Neural cell (in vitro differentiated cells): ENCODE data around the gene EMILIN2. TPM values are rescaled to one million over a fixed set of nuclear protein-coding genes. Genes with fewer than 3 reads are reported as not detected.

Experiments used
- H2AFZ ChIP-seq: fragments of 200-600, 300-800 bp; sonication (generic), shearing (Covaris generic); 2 replicates; pipeline ENCODE4 v1.6.0; 2014; ENCODE audit warnings: low read depth, mild to moderate bottlenecking, antibody characterized with exemption, low read length, moderate library complexity
- H3F3A ChIP-seq: fragments of 200-600 bp; shearing (Covaris generic); 2 replicates; pipeline ENCODE4 v1.6.1; 2016; ENCODE audit warnings: mild to moderate bottlenecking, moderate library complexity, mixed read lengths, antibody characterized with exemption, low read length; ENCODE audit not compliant: insufficient read depth, poor library complexity, severe bottlenecking
- H3K27ac ChIP-seq: fragments of 200-600, 300-800 bp; sonication (generic), shearing (Covaris generic); 2 replicates; pipeline ENCODE4 v1.5.1; 2014; ENCODE audit warnings: mild to moderate bottlenecking, low read length, moderate library complexity
- H3K27me3 ChIP-seq: fragments of 300-800, 200-600 bp; sonication (generic), shearing (Covaris generic); 2 replicates; pipeline ENCODE4 v1.6.0; 2014; ENCODE audit warnings: mild to moderate bottlenecking, low read depth, low read length, moderate library complexity; ENCODE audit not compliant: insufficient read depth
- H3K36me3 ChIP-seq: fragments of 300-800, 200-600 bp; sonication (generic), shearing (Covaris generic); 2 replicates; pipeline ENCODE4 v1.5.1; 2014; ENCODE audit warnings: mild to moderate bottlenecking, antibody characterized with exemption, low read length, moderate library complexity; ENCODE audit not compliant: insufficient read depth
- H3K4me2 ChIP-seq: fragments of 300-800, 200-600 bp; sonication (generic), shearing (Covaris generic); 2 replicates; pipeline ENCODE4 v1.6.0; 2014; ENCODE audit warnings: mild to moderate bottlenecking, low read length
- H3K4me3 ChIP-seq: fragments of 300-800, 200-600 bp; sonication (generic), shearing (Covaris generic); 2 replicates; pipeline ENCODE4 v1.5.1; 2014; ENCODE audit warnings: mild to moderate bottlenecking, low read length, moderate library complexity
- H3K79me2 ChIP-seq: fragments of 200-600 bp; shearing (Covaris generic); replicated peaks from 2 replicates; pipeline ENCODE4 v1.6.0; 2014; ENCODE audit warnings: mild to moderate bottlenecking, low read length, moderate library complexity; ENCODE audit not compliant: insufficient read depth
- H3K9ac ChIP-seq: fragments of 300-800, 200-600 bp; sonication (generic), shearing (Covaris generic); 2 replicates; pipeline ENCODE4 v1.6.1; 2016; ENCODE audit warnings: mild to moderate bottlenecking, low read length, mixed read lengths
- H3K9me2 ChIP-seq: fragments of 200-600 bp; shearing (Covaris generic); 2 replicates; pipeline ENCODE4 v1.6.1; 2016; ENCODE audit warnings: mild to moderate bottlenecking, low read length, mixed read lengths; ENCODE audit not compliant: insufficient read depth
- H3K9me3 ChIP-seq: fragments of 200-600, 300-800 bp; sonication (generic), shearing (Covaris generic); 2 replicates; pipeline ENCODE4 v1.6.1; 2016; ENCODE audit warnings: mild to moderate bottlenecking, mixed run types, low read length, moderate library complexity, mixed read lengths
- H4K20me1 ChIP-seq: fragments of 200-600 bp; shearing (Covaris generic); 2 replicates; pipeline ENCODE4 v1.6.1; 2016; ENCODE audit warnings: mild to moderate bottlenecking, mixed run types; ENCODE audit not compliant: insufficient read depth
- CTCF ChIP-seq: fragments of 450-650 bp; IDR thresholded peaks from 2 replicates; pipeline ENCODE4 v1.5.1; 2014; ENCODE audit warnings: antibody characterized with exemption, mild to moderate bottlenecking, moderate library complexity; ENCODE audit not compliant: poor library complexity, severe bottlenecking
- EP300 ChIP-seq: fragments of 450-650 bp; conservative IDR thresholded peaks from 2 replicates; pipeline ENCODE4 v1.6.1; 2014; ENCODE audit warnings: antibody characterized with exemption, mild to moderate bottlenecking, moderate library complexity; ENCODE audit not compliant: poor library complexity, severe bottlenecking
- EZH2 ChIP-seq: fragments of 200-600, 300-800 bp; shearing (Covaris generic), sonication (generic); IDR thresholded peaks from 2 replicates; pipeline ENCODE4 v1.6.1; 2014; ENCODE audit warnings: antibody characterized with exemption, low read length, borderline replicate concordance, mild to moderate bottlenecking; ENCODE audit not compliant: insufficient read depth, poor library complexity, severe bottlenecking
- MXI1 ChIP-seq: fragments of 450-650 bp; conservative IDR thresholded peaks from 2 replicates; pipeline ENCODE4 v1.6.1; 2014; ENCODE audit warnings: antibody characterized with exemption, mild to moderate bottlenecking; ENCODE audit not compliant: poor library complexity, severe bottlenecking
- POLR2AphosphoS5 ChIP-seq: IDR thresholded peaks from 2 replicates; pipeline ENCODE4 v1.6.1; 2012
- RAD21 ChIP-seq: fragments of 450-650 bp; conservative IDR thresholded peaks from 2 replicates; pipeline ENCODE4 v1.6.1; 2014; ENCODE audit warnings: antibody characterized with exemption, mild to moderate bottlenecking, moderate library complexity
- REST ChIP-seq: IDR thresholded peaks from 2 replicates; pipeline ENCODE4 v1.6.1; 2012; ENCODE audit warnings: borderline replicate concordance
- SMC3 ChIP-seq: fragments of 450-650 bp; conservative IDR thresholded peaks from 2 replicates; pipeline ENCODE4 v1.6.1; 2014; ENCODE audit warnings: antibody characterized with exemption, mild to moderate bottlenecking, moderate library complexity; ENCODE audit not compliant: poor library complexity
- TAF1 ChIP-seq: IDR thresholded peaks from 2 replicates; pipeline ENCODE4 v1.6.1; 2012; ENCODE audit warnings: low read depth
- polyA plus RNA-seq: library from polyadenylated mRNA; depleted of rRNA; stranded (reverse); fragments of >200 nt; gene quantifications from 2 replicates; pipeline ENCODE4 v1.2.3, GENCODE V29; 2014

Gene EMILIN2
- polyA plus RNA-seq, 1 donor from 2014 or later = not detected

- Histone ChIP-seq H3K36me3 (no peaks in the 10 kb centered on the region), H3K27ac (no peak overlapping the region), H3K4me2 (no peak overlapping the region), H3K27me3 (no peaks in the 10 kb centered on the region), H3K9ac (no peak overlapping the region), H2AFZ (no peak overlapping the region), H3F3A (no peaks in the 10 kb centered on the region), H3K79me2 (no peaks in the 10 kb centered on the region), H3K4me3 (no peak overlapping the region), H3K9me2 (no peaks in the 10 kb centered on the region), H3K9me3 (no peaks in the 10 kb centered on the region), H4K20me1 (no peaks in the 10 kb centered on the region)
- no peak for TF ChIP-seq REST
- no peak for TF ChIP-seq TAF1
- no peak for TF ChIP-seq EZH2
- TF ChIP-seq POLR2AphosphoS5 = no peak
- no peak for TF ChIP-seq EP300
- no peak for TF ChIP-seq SMC3
- no peak for TF ChIP-seq MXI1
- no peak for TF ChIP-seq RAD21
- no peak for TF ChIP-seq CTCF
These were observed 50.2 kb downstream of the EMILIN2 start for GRCh38 chr18:2896990-2897389.

GRCh38 chr18:2897448-2898185 lies 50.8 kb downstream of the EMILIN2 start:
- no peak overlapping the region for H3K4me3 ChIP-seq
- no peaks in the 10 kb centered on the region for H3K36me3 ChIP-seq
- no peak overlapping the region for H3K9ac ChIP-seq
- H3K9me2 ChIP-seq = no peaks in the 10 kb centered on the region
- no peaks in the 10 kb centered on the region for H3K79me2 ChIP-seq
- H3F3A ChIP-seq = no peaks in the 10 kb centered on the region
- no peaks in the 10 kb centered on the region for H3K27me3 ChIP-seq
- no peaks in the 10 kb centered on the region for H3K9me3 ChIP-seq
- H3K27ac ChIP-seq = no peak overlapping the region
- TF ChIP-seq REST = no peak
- H3K4me2 ChIP-seq = no peak overlapping the region
- no peak overlapping the region for H2AFZ ChIP-seq
- H4K20me1 ChIP-seq = no peaks in the 10 kb centered on the region
